NK-92 treated with Interleukin-12 subunit alpha and Interleukin-12 subunit beta, amount 100 ng/mL, for 24 hours (cell line): ENCODE results near the gene CHST11.

Experiments used
- DNase-seq: peaks from one replicate; lab custom pipeline; 2025; lab: John Stamatoyannopoulos, UW

The CHST11 gene

DNA sequence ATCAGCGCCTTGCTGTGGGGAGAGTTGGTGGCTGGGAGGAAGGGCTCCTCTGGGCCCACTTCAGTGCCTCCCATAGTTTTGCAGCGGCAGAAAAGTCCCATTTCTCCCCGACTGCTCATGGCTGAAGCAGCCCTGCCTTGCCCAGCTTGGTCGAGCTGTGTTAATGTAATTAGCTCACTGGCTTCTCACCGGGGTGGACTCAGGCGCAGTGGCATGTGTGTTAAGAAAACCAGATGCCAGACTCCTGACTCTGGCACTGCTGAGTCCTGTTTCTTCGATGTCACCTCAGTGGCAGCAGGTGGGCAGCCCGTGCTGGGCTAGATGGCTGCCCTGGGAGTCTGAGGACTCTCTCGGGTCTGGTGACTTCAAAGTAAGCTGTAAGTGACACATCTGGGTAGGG lies 47.4 kb downstream of the CHST11 start:
- DNase-seq, result no peak

- DNase-seq, result no peak
Measured at GRCh38 chr12:104505095-104505818, 48.5 kb downstream of the CHST11 start.

DNA sequence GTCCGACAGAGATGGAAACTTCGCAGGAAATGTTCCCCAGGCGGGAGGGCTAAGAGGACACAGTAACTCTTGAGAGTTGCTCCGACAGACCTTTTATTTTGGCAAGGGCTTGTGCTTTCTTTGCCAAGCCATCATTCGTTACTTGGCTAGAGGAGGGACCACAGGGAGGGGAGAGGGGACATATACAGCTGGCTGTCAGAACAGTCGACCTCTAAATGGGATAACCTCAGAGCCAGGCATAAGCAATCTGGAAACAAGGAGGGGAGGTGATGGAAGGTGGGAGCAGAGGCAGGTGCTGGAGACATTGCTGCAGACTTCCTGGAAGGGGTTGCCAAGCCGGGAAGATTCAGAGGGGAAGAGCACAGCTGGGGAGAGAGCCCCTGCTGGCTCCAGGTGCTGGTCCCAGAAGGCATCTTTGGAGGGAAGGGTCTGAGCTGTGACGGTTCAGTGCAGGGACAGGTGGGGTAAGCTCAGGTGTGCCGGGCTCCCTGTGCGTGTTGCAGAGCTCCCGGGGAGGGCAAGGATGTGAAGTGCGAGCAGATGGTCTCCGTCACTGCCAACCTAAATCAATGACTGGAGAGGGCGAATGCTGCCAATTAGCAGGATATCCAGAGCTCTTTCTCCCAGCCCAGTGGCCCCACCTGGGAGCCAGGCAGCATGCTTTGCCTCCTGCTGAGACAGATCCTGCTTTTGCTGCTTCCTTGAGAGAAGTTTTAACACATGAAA lies 50.1 kb downstream of the CHST11 start:
- DNase-seq, result no peak

- DNase-seq, result no peak
Measured at GRCh38 chr12:104507672-104508071, 50.9 kb downstream of the CHST11 start.

GRCh38 chr12:104508752-104509446 lies 52.2 kb downstream of the CHST11 start:
- no peak for DNase-seq

DNA sequence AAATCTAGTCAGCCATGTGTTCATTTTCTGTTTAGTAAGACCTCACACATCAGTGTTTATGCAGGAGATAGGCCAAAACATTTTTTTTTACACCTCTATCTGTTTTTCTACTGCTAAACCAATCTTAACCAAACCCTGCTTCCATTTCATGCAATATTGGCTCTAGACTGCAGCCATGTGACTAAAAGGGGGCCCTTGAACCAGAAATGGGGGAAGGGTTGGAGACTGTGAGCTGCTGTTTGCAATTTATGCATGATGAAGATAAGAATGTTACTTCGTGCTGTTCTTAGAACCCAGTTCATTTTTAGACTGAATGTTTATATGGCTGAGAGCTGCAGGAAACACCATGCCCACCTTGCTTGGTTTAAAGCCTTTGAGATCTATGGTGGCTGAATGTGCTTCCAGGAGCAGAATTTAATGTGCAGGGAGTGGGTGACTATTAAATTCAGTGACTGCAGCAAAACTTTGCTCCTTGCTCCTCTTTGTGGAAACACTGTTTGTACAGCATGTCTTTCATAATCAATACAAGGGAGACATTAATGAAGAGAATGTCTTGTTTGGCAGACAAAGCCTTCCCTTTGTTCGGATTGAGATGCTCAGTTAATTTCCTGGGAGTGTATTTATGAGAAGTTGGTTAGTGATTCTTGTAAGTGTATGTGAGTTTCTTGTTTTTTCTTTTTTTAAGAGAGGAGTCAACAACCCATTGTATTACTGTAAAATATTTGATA lies 53.6 kb downstream of the CHST11 start:
- DNase-seq, result no peak

- DNase-seq, result no peak
Measured at GRCh38 chr12:104510873-104511440, 54.2 kb downstream of the CHST11 start.

- no peak for DNase-seq
Measured at GRCh38 chr12:104513681-104514080, 56.9 kb downstream of the CHST11 start.

DNA sequence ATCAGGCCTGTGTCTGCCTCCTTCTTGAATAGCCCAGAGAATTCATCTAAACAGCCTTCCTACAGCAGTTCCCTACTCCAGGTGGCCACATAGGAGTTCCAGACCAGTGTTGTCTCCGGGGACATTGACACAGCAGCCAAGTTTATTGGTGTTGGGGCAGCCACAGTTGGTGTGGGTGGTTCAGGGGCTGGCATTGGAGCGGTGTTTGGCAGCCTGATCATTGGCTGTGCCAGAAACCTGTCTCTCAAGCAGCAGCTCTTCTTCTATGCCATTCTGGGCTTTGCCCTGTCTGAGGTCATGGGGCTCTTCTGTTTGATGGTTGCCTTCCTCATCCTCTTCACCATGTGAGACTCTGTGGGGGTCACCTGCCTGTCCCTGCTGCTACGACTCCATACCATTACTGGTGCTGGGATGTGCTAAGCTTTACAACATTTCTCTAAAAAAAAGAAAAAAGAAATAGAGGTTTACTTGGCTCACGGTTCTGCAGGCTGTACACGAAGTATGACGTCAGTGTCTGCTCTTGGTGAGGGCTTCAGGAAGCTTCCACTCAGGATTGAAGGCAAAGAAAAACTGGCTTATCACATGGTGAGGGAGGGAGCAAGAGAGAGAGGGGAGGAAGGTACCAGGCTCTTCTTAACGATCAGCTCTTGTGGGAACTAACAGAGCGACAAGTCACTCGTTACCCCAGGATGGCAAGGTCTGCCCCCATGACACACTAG lies 57.5 kb downstream of the CHST11 start:
- DNase-seq, result no peak

- no peak for DNase-seq
Measured at GRCh38 chr12:104515899-104516298, 59.2 kb downstream of the CHST11 start.

GRCh38 chr12:104516821-104517220 lies 60.1 kb downstream of the CHST11 start:
- DNase-seq, result no peak

DNA sequence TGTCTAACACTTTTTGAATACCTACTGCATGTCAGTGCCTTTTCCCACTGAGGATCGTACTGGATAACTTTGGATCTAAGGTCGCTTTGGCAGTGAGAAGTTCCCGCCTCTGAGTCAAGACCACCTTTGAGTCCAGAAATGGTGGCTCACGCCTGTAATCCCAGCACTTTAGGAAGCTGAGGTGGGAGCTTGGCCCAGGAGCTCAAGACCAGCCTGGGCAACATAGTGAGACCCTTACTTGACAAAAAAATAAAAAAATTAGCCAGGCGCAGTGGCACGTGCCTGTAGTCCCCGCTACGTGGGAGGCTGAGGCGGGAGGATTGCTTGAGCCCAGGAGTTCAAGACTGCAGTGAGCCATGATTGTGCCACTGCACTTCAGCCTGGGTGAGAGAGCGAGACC lies 61.1 kb downstream of the CHST11 start:
- DNase-seq, result no peak

DNA sequence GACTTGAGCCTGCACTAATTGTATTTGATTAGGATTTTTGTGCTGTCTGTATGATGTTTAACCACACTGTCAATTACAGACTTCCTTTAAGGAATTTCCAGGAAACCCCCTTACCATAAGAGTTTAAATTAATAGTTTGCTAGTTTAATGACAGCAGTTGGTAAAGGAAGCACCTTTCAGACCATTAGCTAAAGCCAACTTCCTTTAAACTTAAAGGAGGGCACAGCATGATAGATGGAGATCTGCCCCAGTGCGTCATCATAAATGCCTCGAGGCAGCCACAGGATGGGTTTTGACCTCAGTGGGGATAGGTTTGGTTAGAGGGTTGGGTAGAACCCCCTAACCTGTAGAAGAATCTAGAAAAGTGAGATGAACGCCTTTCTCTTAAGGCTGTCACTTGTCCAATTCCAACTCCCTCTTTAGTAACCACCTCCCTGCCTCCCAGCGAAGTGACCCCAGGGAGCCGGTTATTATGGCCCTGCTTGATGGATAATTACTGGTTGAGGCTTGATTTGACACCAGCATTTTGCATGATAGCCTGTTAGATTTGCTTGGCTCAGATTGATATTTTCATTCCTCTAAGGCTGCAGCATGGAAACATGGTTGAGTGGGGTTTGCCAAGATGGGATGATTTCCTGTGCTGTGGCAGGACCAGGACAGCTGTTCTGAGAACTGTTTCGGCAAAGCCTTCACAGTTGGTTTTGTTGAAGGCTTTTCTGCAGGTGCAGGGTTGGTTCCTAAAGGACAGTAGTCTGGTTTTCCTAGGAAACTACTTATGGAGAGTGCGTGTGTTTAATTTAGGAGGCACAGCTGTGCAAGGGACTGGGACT lies 62.7 kb downstream of the CHST11 start:
- no peak for DNase-seq

DNA sequence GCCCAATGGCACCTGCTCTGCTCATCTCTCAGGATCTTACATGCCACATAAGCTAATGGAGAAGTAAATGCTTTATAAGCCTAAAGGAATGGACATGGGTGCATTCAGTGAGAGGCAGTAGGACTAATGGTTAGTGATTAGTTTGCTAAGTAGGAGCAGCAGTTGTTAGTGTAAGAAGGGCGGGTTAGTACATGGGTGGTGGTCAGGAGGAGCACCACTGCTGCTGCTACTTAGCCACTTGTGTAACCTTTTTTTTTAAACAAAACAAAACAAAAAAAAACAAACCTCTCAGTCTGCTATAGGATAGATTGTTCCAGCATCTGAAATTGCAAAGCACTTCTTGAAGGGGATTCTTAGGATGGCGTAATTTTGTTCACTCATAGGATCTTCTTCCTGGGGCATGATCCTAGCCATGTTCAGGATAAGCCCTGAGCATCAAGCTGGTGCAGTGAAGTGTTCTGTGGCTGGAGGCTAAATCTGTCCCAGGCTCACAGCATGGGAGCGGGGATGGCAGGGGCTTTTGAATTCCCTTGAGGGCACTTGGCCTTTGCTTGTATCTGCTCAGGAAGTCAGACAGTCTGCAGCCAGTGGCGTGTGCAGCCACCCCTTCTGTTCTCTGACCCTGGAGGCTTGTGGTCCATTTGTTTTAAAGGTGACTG lies 63.6 kb downstream of the CHST11 start:
- DNase-seq, result no peak

DNA sequence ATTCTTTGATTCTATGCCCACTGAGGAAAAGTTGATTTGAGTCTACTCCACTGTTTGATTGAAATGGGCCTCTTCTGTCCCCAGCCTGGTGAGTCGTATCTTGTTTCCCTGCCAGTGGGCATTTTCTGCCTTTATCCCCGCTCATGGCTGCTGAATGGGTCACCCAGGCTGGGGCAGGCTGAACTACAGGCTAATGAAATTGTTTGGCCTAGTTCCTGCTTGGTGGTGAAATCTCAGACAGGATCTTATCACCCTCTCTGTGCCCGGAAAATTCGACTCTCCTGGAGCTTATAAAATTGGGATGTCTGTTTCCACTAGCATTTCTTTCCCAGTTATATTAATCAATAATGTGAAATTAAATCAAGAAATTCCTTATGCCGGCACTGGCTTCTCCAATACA lies 65.0 kb downstream of the CHST11 start:
- DNase-seq, result no peak

- DNase-seq, result no peak
Measured at GRCh38 chr12:104522985-104523722, 66.4 kb downstream of the CHST11 start.

DNA sequence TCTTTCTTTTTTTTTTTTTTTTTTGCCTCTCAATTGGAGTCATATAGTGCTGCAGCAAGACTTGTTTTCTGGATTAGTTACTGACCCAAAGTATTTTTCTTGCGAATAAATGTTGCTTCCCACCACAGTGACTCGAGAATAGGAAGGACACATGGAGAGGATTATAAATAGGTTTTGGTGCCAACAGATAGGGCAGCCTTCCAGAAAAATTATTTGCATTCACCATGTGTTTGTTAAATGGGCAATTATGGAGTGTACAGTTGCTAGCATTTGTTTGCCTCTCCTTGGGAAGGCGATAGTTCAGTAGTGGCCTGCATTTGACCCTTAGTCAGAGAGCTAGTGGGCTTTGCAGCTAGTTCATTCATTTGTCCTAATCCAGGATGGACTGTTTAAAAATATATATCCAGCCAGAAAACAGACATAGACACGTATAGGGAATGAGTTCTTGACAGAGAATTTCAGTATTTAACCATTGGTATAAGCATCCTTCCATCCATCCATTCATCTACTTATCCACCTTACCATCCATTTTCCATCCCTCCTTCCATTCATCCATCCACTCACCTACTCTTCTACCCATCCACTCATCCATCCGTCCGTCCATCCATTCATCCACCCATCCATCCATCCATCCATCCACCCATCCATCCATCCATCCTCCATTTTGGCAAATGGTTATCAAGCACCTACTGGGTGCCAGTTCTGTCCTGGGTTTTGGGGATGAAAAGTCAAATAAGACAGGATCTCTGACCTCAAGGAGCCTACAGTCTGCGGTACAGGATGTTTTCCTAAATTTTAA lies 67.5 kb downstream of the CHST11 start:
- DNase-seq, result no peak

- no peak for DNase-seq
Measured at GRCh38 chr12:104526320-104526719, 69.6 kb downstream of the CHST11 start.
